PFSK-1 (cell line): ENCODE results near the gene MBOAT2.

Experiments
- FOXP2 ChIP-seq: optimal IDR thresholded peaks from 2 replicates; pipeline ENCODE3; 2011; ENCODE audit warnings: borderline replicate concordance, control low read depth, inconsistent platforms; ENCODE audit not compliant: insufficient read depth; ENCODE audit errors: extremely low read length, extremely low read depth
- POLR2AphosphoS5 ChIP-seq: IDR thresholded peaks from 2 replicates; pipeline ENCODE4 v1.6.1; 2012; ENCODE audit warnings: low read depth, mild to moderate bottlenecking, control low read depth, low read length, moderate library complexity
- REST ChIP-seq, 2 experiments: IDR thresholded peaks; 2 replicates each; pipeline versions ENCODE4 v1.6.1 to v1.8.0; 2011 to 2012; ENCODE audit warnings: low read depth in 2 of 2, low read length in 2 of 2, control low read depth in 1 of 2, inconsistent platforms in 1 of 2, mild to moderate bottlenecking in 1 of 2, moderate library complexity in 1 of 2; ENCODE audit not compliant: insufficient read depth in 1 of 2
- SIN3A ChIP-seq: IDR thresholded peaks from 2 replicates; pipeline ENCODE4 v1.6.1; 2012; ENCODE audit warnings: mild to moderate bottlenecking, low read length, moderate library complexity, borderline replicate concordance; ENCODE audit not compliant: insufficient read depth
- TAF1 ChIP-seq: IDR thresholded peaks from 2 replicates; pipeline ENCODE4 v1.6.1; 2012; ENCODE audit warnings: low read length, control low read depth, borderline replicate concordance; ENCODE audit not compliant: insufficient read depth

MBOAT2 gene

GRCh38 chr2:8983571-8983970 is 19.9 kb downstream of the MBOAT2 start:
- no peak for TF ChIP-seq TAF1
- TF ChIP-seq SIN3A: no peak
- TF ChIP-seq FOXP2: no peak
- TF ChIP-seq POLR2AphosphoS5: no peak
- TF ChIP-seq REST (IDR thresholded peaks at IDR 0.05; ENCODE audit: insufficient read depth in 1 of 2, low read depth in 2 of 2, low read length in 2 of 2): no peak

- TF ChIP-seq REST (IDR thresholded peaks at IDR 0.05; ENCODE audit: insufficient read depth in 1 of 2, low read depth in 2 of 2, low read length in 2 of 2) (no peak), POLR2AphosphoS5 (no peak), TAF1 (no peak), FOXP2 (no peak), SIN3A (no peak)
Measured at GRCh38 chr2:8981876-8982275, 21.6 kb downstream of the MBOAT2 start.

- TF ChIP-seq REST (IDR thresholded peaks at IDR 0.05; ENCODE audit: insufficient read depth in 1 of 2, low read depth in 2 of 2, low read length in 2 of 2) (no peak), TAF1 (no peak), FOXP2 (no peak), POLR2AphosphoS5 (no peak), SIN3A (no peak)
Measured at GRCh38 chr2:8980096-8980495, 23.4 kb downstream of the MBOAT2 start.

GRCh38 chr2:8977758-8978157 is 25.7 kb downstream of the MBOAT2 start:
- TF ChIP-seq POLR2AphosphoS5: no peak
- TF ChIP-seq FOXP2: no peak
- TF ChIP-seq TAF1: no peak
- TF ChIP-seq SIN3A: no peak

- TF ChIP-seq TAF1 (no peak), FOXP2 (no peak)
Measured at GRCh38 chr2:8976442-8977259, 26.8 kb downstream of the MBOAT2 start.

GRCh38 chr2:8974016-8974415 is 29.5 kb downstream of the MBOAT2 start:
- TF ChIP-seq REST (IDR thresholded peaks at IDR 0.05; ENCODE audit: insufficient read depth in 1 of 2, low read depth in 2 of 2, low read length in 2 of 2) (no peak), FOXP2 (no peak), SIN3A (no peak), POLR2AphosphoS5 (no peak), TAF1 (no peak)
